Pons (tissue), 1 donor: ENCODE results near the gene IGF2BP1.
"Not testable (repeated sequence)": the region's sequence is repeated elsewhere in the genome, so short reads cannot be mapped to it uniquely, and the experiment has no call there.

Experiments
- DNase-seq: peaks from one replicate; pipeline ENCODE4 v3.0.0-alpha.2; 2016; ENCODE audit warnings: low spot score

IGF2BP1 gene

GRCh38 chr17:49054342-49055092 is 57.3 kb downstream of the IGF2BP1 start:
- no peak for DNase-seq

GRCh38 chr17:49055181-49055927 is 58.2 kb downstream of the IGF2BP1 start:
- DNase-seq, result no peak

- DNase-seq, result no peak
Observed at GRCh38 chr17:49061524-49061943, 64.3 kb downstream of the IGF2BP1 start.

- DNase-seq, result peak; percentile 49
Observed at GRCh38 chr17:49063652-49064051, 66.5 kb downstream of the IGF2BP1 start.

GRCh38 chr17:49067163-49067562 is 70.0 kb downstream of the IGF2BP1 start:
- no peak for DNase-seq

- DNase-seq, result no peak
Observed at GRCh38 chr17:49069585-49070273, 72.5 kb downstream of the IGF2BP1 start.

GRCh38 chr17:49071106-49071505 is 73.9 kb downstream of the IGF2BP1 start:
- DNase-seq, result no peak

GRCh38 chr17:49074851-49075540 is 77.8 kb downstream of the IGF2BP1 start:
- no peak for DNase-seq

GRCh38 chr17:49076573-49077384 is 79.6 kb downstream of the IGF2BP1 start:
- DNase-seq, result no peak

GRCh38 chr17:49078248-49078647 is 81.1 kb downstream of the IGF2BP1 start:
- DNase-seq, result no peak

- DNase-seq, result no peak
Observed at GRCh38 chr17:49079840-49080663, 82.9 kb downstream of the IGF2BP1 start.

GRCh38 chr17:49082231-49082630 is 85.0 kb downstream of the IGF2BP1 start:
- no peak for DNase-seq

GRCh38 chr17:49085046-49085445 is 87.9 kb downstream of the IGF2BP1 start:
- DNase-seq, result not testable (repeated sequence)

- no peak for DNase-seq
Observed at GRCh38 chr17:49085565-49086315, 88.6 kb downstream of the IGF2BP1 start.

- DNase-seq, result no peak
Observed at GRCh38 chr17:49086316-49086605, 89.1 kb downstream of the IGF2BP1 start.

- no peak for DNase-seq
Observed at GRCh38 chr17:49086649-49087048, 89.5 kb downstream of the IGF2BP1 start.

GRCh38 chr17:49089094-49089493 is 91.9 kb downstream of the IGF2BP1 start:
- DNase-seq, result no peak

- no peak for DNase-seq
Observed at GRCh38 chr17:49090878-49091594, 93.9 kb downstream of the IGF2BP1 start.

- DNase-seq, result no peak
Observed at GRCh38 chr17:49093131-49093530, 95.9 kb downstream of the IGF2BP1 start.
